Esophagus muscularis mucosa (tissue), 4 donors: ENCODE measurements around the gene PHF13.

ENCODE experiments used
- CTCF ChIP-seq, 3 experiments: fragments of 200-600 bp in 2 of 3; fragments of 450-650 bp in 1 of 3; sonication (generic) in 2 of 3; IDR thresholded peaks; one replicate each; pipeline ENCODE4 v1.5.1; 2017 to 2019; ENCODE audit warnings: antibody characterized with exemption in 3 of 3, mild to moderate bottlenecking in 2 of 3, moderate library complexity in 1 of 3
- EP300 ChIP-seq: sonication (generic); formaldehyde crosslinking; IDR thresholded peaks from one replicate; pipeline ENCODE4 v1.6.1; 2017; ENCODE audit warnings: antibody characterized with exemption
- POLR2A ChIP-seq: fragments of 450-650 bp; IDR thresholded peaks from one replicate; pipeline ENCODE4 v1.6.1; 2017; ENCODE audit warnings: antibody characterized with exemption, moderate library complexity, mild to moderate bottlenecking, low read depth
- POLR2AphosphoS5 ChIP-seq, 2 donors: sonication (generic); formaldehyde crosslinking; IDR thresholded peaks; one replicate each; pipeline ENCODE4 v1.6.1; 2017; ENCODE audit warnings: antibody characterized with exemption in 2 of 2

GRCh38 chr1:6627031-6627430 lies 13.5 kb downstream of the PHF13 start:
- no peak for TF ChIP-seq POLR2AphosphoS5 (IDR thresholded peaks at IDR 0.05)
- no peak for TF ChIP-seq CTCF (IDR thresholded peaks at IDR 0.05)
- TF ChIP-seq EP300: no peak
- TF ChIP-seq POLR2A: no peak
